Panc1 (cell line): ENCODE results near the gene PLD1. TPM values are rescaled to one million over a fixed set of nuclear protein-coding genes. Genes with fewer than 3 reads are reported as not detected.

Experiments
- ATAC-seq: fragments of 200-7000 bp; cut with Tn5 transposase; 2 replicates; pipeline ENCODE4 v1.9.1; 2020; ENCODE audit warnings: mild to moderate bottlenecking, moderate library complexity
- BruUV-seq: library from RNA; stranded (reverse); fragments of 400-500 nt; replicated peaks from 2 replicates; lab custom pipeline; 2021; lab: Mats Ljungman, UMichigan
- CTCF ChIA-PET: fragments of 300-600 bp; sonication (Branson Sonifier 250); formaldehyde crosslinking; loops from one replicate; lab custom pipeline; 2022; ENCODE audit warnings: antibody characterized with exemption; lab: Charles Lee
- POLR2A ChIA-PET: fragments of 300-600 bp; sonication (Branson Sonifier 250); formaldehyde crosslinking; loops from one replicate; lab custom pipeline; 2022; ENCODE audit warnings: antibody characterized with exemption; lab: Charles Lee
- DNase-seq: peaks from one replicate; pipeline ENCODE4 v3.0.0-alpha.2; 2010; ENCODE audit warnings: low read depth, low spot score
- H3K27ac ChIP-seq: 2 replicates; pipeline ENCODE4 v1.5.1; 2011; ENCODE audit warnings: mild to moderate bottlenecking, low read length, inconsistent platforms
- H3K27me3 ChIP-seq: fragments of 200-500 bp; sonication (Bioruptor generic); 2 replicates; pipeline ENCODE4 v1.6.0; 2014; ENCODE audit warnings: low read length, inconsistent platforms; ENCODE audit not compliant: control insufficient read depth, insufficient read depth
- H3K36me3 ChIP-seq: fragments of 200-500 bp; sonication (Bioruptor generic); 2 replicates; pipeline ENCODE4 v1.5.1; 2014; ENCODE audit warnings: inconsistent platforms, mild to moderate bottlenecking, low read length, moderate library complexity; ENCODE audit not compliant: control insufficient read depth, insufficient read depth
- H3K4me1 ChIP-seq: 2 replicates; pipeline ENCODE4 v1.5.1; 2011; ENCODE audit warnings: inconsistent platforms, mild to moderate bottlenecking, low read length, moderate library complexity; ENCODE audit not compliant: control insufficient read depth, insufficient read depth
- H3K4me3 ChIP-seq, 2 experiments: 2 replicates each; pipeline ENCODE4 v1.5.1; 2011 to 2012; ENCODE audit warnings: low read depth in 2 of 2, low read length in 2 of 2, mild to moderate bottlenecking in 2 of 2, inconsistent platforms in 1 of 2, moderate library complexity in 1 of 2
- H3K9me3 ChIP-seq: fragments of 200-500 bp; sonication (Bioruptor generic); 2 replicates; pipeline ENCODE4 v1.5.1; 2014; ENCODE audit warnings: low read depth, mild to moderate bottlenecking, inconsistent platforms, low read length, moderate library complexity; ENCODE audit not compliant: control insufficient read depth, insufficient read depth
- POLR2AphosphoS5 ChIP-seq: IDR thresholded peaks from 2 replicates; pipeline ENCODE4 v1.6.1; 2012; ENCODE audit warnings: mild to moderate bottlenecking, low read depth, low read length, moderate library complexity
- SIN3A ChIP-seq: IDR thresholded peaks from 2 replicates; pipeline ENCODE4 v1.6.1; 2012; ENCODE audit warnings: low read depth, mild to moderate bottlenecking, low read length, moderate library complexity, borderline replicate concordance; ENCODE audit not compliant: insufficient read depth
- TCF7L2 ChIP-seq: IDR thresholded peaks from 2 replicates; pipeline ENCODE4 v1.6.1; 2011; ENCODE audit warnings: mild to moderate bottlenecking, low read depth, low read length, inconsistent platforms
- in situ Hi-C: cut with HindIII; loops from 2 replicates; pipeline ENCODE4 v1.10.0; 2016; ENCODE audit warnings: low sequenced_read_pairs, low pct_unique_long_range_greater_than_20kb
- intact Hi-C: fragments of 100-400 bp; cut with micrococcal nuclease; formaldehyde crosslinking; loops from one replicate; pipeline ENCODE4 v1.10.0; 2022; ENCODE audit not compliant: unreplicated experiment
- total RNA-seq: library from RNA; stranded (reverse); gene quantifications from one replicate; pipeline ENCODE4 v1.2.1, GENCODE V29; 2021; ENCODE audit not compliant: unreplicated experiment
- TF ChIP-seq, protein P1 (sequence below): fragments of 450-650 bp; IDR thresholded peaks from 2 replicates; pipeline ENCODE4 v1.5.1; 2017; ENCODE audit warnings: mild to moderate bottlenecking
- TF ChIP-seq, protein P2 (sequence below), 2 experiments: IDR thresholded peaks; 2 replicates each; pipeline ENCODE4 v1.6.1; 2011 to 2012; ENCODE audit warnings: low read depth in 2 of 2, control low read depth in 1 of 2, low read length in 1 of 2, mild to moderate bottlenecking in 1 of 2, moderate library complexity in 1 of 2; ENCODE audit not compliant: insufficient read depth in 1 of 2

PLD1 gene
- total RNA-seq, 1 experiment from 2014 or later, result 20.6 TPM

DNA sequence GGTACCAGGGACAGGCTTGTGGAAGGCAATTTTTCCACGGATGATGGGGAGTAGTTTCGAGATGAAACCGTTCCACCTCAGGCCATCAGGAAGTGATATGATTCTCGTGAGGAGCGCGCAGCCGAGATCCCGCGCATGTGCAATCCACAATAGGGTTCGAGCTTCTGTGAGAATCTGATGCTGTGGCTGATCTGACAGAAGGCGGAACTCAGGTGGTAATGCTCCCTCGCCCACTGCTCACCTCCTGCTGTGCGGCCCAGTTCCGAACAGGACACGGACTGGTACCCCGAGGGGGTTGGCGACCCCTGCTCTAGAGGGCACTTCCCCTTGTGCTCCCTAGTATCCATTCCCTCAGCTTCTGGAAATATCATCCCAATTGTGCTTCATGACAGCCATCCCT lies 99.9 kb downstream of the PLD1 start:
- TF ChIP-seq, protein P1, sequence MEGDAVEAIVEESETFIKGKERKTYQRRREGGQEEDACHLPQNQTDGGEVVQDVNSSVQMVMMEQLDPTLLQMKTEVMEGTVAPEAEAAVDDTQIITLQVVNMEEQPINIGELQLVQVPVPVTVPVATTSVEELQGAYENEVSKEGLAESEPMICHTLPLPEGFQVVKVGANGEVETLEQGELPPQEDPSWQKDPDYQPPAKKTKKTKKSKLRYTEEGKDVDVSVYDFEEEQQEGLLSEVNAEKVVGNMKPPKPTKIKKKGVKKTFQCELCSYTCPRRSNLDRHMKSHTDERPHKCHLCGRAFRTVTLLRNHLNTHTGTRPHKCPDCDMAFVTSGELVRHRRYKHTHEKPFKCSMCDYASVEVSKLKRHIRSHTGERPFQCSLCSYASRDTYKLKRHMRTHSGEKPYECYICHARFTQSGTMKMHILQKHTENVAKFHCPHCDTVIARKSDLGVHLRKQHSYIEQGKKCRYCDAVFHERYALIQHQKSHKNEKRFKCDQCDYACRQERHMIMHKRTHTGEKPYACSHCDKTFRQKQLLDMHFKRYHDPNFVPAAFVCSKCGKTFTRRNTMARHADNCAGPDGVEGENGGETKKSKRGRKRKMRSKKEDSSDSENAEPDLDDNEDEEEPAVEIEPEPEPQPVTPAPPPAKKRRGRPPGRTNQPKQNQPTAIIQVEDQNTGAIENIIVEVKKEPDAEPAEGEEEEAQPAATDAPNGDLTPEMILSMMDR, result no peak
- TF ChIP-seq, protein P2, sequence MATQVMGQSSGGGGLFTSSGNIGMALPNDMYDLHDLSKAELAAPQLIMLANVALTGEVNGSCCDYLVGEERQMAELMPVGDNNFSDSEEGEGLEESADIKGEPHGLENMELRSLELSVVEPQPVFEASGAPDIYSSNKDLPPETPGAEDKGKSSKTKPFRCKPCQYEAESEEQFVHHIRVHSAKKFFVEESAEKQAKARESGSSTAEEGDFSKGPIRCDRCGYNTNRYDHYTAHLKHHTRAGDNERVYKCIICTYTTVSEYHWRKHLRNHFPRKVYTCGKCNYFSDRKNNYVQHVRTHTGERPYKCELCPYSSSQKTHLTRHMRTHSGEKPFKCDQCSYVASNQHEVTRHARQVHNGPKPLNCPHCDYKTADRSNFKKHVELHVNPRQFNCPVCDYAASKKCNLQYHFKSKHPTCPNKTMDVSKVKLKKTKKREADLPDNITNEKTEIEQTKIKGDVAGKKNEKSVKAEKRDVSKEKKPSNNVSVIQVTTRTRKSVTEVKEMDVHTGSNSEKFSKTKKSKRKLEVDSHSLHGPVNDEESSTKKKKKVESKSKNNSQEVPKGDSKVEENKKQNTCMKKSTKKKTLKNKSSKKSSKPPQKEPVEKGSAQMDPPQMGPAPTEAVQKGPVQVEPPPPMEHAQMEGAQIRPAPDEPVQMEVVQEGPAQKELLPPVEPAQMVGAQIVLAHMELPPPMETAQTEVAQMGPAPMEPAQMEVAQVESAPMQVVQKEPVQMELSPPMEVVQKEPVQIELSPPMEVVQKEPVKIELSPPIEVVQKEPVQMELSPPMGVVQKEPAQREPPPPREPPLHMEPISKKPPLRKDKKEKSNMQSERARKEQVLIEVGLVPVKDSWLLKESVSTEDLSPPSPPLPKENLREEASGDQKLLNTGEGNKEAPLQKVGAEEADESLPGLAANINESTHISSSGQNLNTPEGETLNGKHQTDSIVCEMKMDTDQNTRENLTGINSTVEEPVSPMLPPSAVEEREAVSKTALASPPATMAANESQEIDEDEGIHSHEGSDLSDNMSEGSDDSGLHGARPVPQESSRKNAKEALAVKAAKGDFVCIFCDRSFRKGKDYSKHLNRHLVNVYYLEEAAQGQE (IDR thresholded peaks at IDR 0.05; ENCODE audit: insufficient read depth in 1 of 2, low read depth in 2 of 2, low read length in 1 of 2), result no peak
- no peak for TF ChIP-seq SIN3A
- no peak for TF ChIP-seq TCF7L2
- TF ChIP-seq POLR2AphosphoS5, result no peak
- ChIA-PET POLR2A (interaction anchor here (0.7 kb wide), 1 partner anchor 886 kb away, joined by 4 read pairs; no protein-coding TSS in a partner anchor), CTCF (interaction anchor here (0.7 kb wide), 1 partner anchor 741 kb away, joined by 3 read pairs; no protein-coding TSS in a partner anchor)
- DNase-seq, result no peak
- H3K9me3 ChIP-seq, result no peaks in the 10 kb centered on the region
- H3K27ac ChIP-seq, result no peak overlapping the region
- no TSS peak for BruUV-seq
- peaks cover 3% of the 10 kb centered on the region; the same call in 1 of the 2 replicates for H3K4me1 ChIP-seq
- ATAC-seq, result no peak
- H3K27me3 ChIP-seq, result no peaks in the 10 kb centered on the region
- no peaks in the 10 kb centered on the region for H3K36me3 ChIP-seq
- intact Hi-C loops, result no loop called here
- in situ Hi-C loops, result no loop called here
- no peak overlapping the region for H3K4me3 ChIP-seq

DNA sequence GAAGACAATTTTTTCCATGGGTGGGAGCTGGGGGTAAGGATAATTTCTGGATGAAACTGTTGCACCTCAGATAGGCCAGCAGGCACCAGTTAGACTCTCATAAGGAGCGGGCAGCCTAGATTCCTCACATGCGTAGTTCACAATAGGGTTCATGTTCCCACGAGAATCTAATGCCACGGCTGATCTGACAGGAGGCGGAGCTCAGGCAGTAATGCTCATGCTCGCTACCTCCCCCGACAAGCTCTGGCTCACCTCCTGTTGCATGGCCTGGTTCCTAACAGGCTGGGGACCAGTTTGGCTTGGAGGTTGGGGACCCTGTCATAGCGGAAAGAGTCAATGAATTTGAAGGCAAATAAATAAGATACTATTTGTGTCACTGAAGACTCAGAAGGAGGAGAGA lies 105.5 kb downstream of the PLD1 start:
- Histone ChIP-seq H3K4me1 (no peaks in the 10 kb centered on the region), H3K4me3 (no peak overlapping the region), H3K36me3 (no peaks in the 10 kb centered on the region), H3K27ac (no peak overlapping the region), H3K9me3 (peaks cover 13% of the 10 kb centered on the region; the same call in 1 of the 2 replicates), H3K27me3 (no peaks in the 10 kb centered on the region)
- no peak for ATAC-seq
- intact Hi-C loops, result no loop called here
- no peak for DNase-seq
- TF ChIP-seq SIN3A, result no peak
- no peak for TF ChIP-seq TCF7L2
- TF ChIP-seq, protein P1, result no peak
- TF ChIP-seq, protein P2 (IDR thresholded peaks at IDR 0.05; ENCODE audit: insufficient read depth in 1 of 2, low read depth in 2 of 2, low read length in 1 of 2), result no peak
- TF ChIP-seq POLR2AphosphoS5, result no peak
- POLR2A ChIA-PET, result no interaction called here
- no TSS peak for BruUV-seq
- in situ Hi-C loops, result no loop called here
- CTCF ChIA-PET, result interaction anchor here (0.6 to 0.7 kb wide), 2 partner anchors 68 to 100 kb away, joined by 4 to 5 read pairs; no protein-coding TSS in a partner anchor
